GM18873 (cell line): ENCODE results near the gene TRPM8.

Source experiments
- ATAC-seq: cut with Tn5 transposase; IDR thresholded peaks from one replicate; pipeline ENCODE4 v1.9.1; 2021; ENCODE audit warnings: mild to moderate bottlenecking, moderate library complexity, moderate number of reproducible peaks; ENCODE audit not compliant: unreplicated experiment, low FRiP score

TRPM8 gene

GRCh38 chr2:234033174-234033573 is 116.0 kb downstream of the TRPM8 start:
- ATAC-seq, result no peak

- no peak for ATAC-seq
Measured at GRCh38 chr2:234033885-234034284, 116.7 kb downstream of the TRPM8 start.

GRCh38 chr2:234038076-234038802 is 121.1 kb downstream of the TRPM8 start:
- no peak for ATAC-seq

GRCh38 chr2:234044157-234044556 is 127.0 kb downstream of the TRPM8 start:
- ATAC-seq, result no peak

- ATAC-seq, result no peak
Measured at GRCh38 chr2:234046521-234046920, 129.3 kb downstream of the TRPM8 start.

GRCh38 chr2:234047361-234047760 is 130.2 kb downstream of the TRPM8 start:
- ATAC-seq, result no peak

GRCh38 chr2:234048049-234048448 is 130.9 kb downstream of the TRPM8 start:
- no peak for ATAC-seq

- no peak for ATAC-seq
Measured at GRCh38 chr2:234050455-234051135, 133.4 kb downstream of the TRPM8 start, which contains the start of gene SPP2. SPP2 (plus strand) TSS chr2:234050702; CDS start chr2:234050787, 85 bp downstream.

GRCh38 chr2:234051374-234052070 is 134.3 kb downstream of the TRPM8 start:
- no peak for ATAC-seq

- no peak for ATAC-seq
Measured at GRCh38 chr2:234058881-234059280, 141.7 kb downstream of the TRPM8 start.

GRCh38 chr2:234060236-234060635 is 143.1 kb downstream of the TRPM8 start:
- no peak for ATAC-seq

GRCh38 chr2:234061624-234062257 is 144.6 kb downstream of the TRPM8 start:
- ATAC-seq, result no peak

- ATAC-seq, result no peak
Measured at GRCh38 chr2:234066587-234066986, 149.4 kb downstream of the TRPM8 start.
